K562 (cell line): ENCODE results near the gene SYPL2. TPM values are rescaled to one million over a fixed set of nuclear protein-coding genes. Genes with fewer than 3 reads are reported as not detected.

ENCODE experiments used
- BCOR ChIP-seq: fragments of 450-650 bp; IDR thresholded peaks from 2 replicates; pipeline ENCODE4 v1.6.1; 2016
- BHLHE40 ChIP-seq: IDR thresholded peaks from 2 replicates; pipeline ENCODE4 v1.6.1; 2011; ENCODE audit warnings: low read length, improper control_type of control experiment
- E2F6 ChIP-seq, 2 experiments: IDR thresholded peaks; 2 replicates each; pipeline ENCODE4 v1.6.1; 2011; ENCODE audit warnings: borderline replicate concordance in 1 of 2, control low read depth in 1 of 2, low read depth in 1 of 2, low read length in 1 of 2, mild to moderate bottlenecking in 1 of 2, mixed read lengths in 1 of 2, moderate library complexity in 1 of 2; ENCODE audit not compliant: insufficient read depth in 1 of 2, insufficient read length in 1 of 2, poor library complexity in 1 of 2, severe bottlenecking in 1 of 2; ENCODE audit errors: extremely low read depth in 1 of 2
- E2F8 ChIP-seq: fragments of 450-650 bp; IDR thresholded peaks from 2 replicates; pipeline ENCODE4 v1.7.1; 2018; ENCODE audit warnings: mild to moderate bottlenecking, low read depth; ENCODE audit not compliant: partially characterized antibody
- FOXM1 ChIP-seq, 2 experiments: fragments of 450-650 bp in 1 of 2; sonication (generic) in 1 of 2; formaldehyde crosslinking in 1 of 2; IDR thresholded peaks; 2 replicates each; pipeline versions ENCODE4 v1.6.1 to v1.9.0; 2017 to 2022; ENCODE audit warnings: low read depth in 2 of 2, mild to moderate bottlenecking in 2 of 2, missing genetic modification reagents in 1 of 2, moderate library complexity in 1 of 2
- MAZ ChIP-seq, 2 experiments: fragments of 450-650 bp in 1 of 2; sonication (generic) in 1 of 2; formaldehyde crosslinking; IDR thresholded peaks in 1 of 2; conservative IDR thresholded peaks in 1 of 2; 2 replicates each; pipeline versions ENCODE4 v1.4.0 to v1.5.0; 2020; ENCODE audit warnings: mild to moderate bottlenecking in 1 of 2, missing genetic modification reagents in 1 of 2
- PBX2 ChIP-seq, 2 experiments: IDR thresholded peaks in 1 of 2; conservative IDR thresholded peaks in 1 of 2; 2 replicates each; pipeline ENCODE4 v1.6.1; 2016; ENCODE audit warnings: low read depth in 2 of 2, mild to moderate bottlenecking in 1 of 2, missing compliant biosample characterization in 1 of 2, missing genetic modification characterization in 1 of 2, moderate library complexity in 1 of 2
- PHTF2 ChIP-seq: fragments of 250-450 bp; sonication (Bioruptor Pico); IDR thresholded peaks from 2 replicates; pipeline ENCODE4 v1.5.0; 2021; ENCODE audit warnings: mild to moderate bottlenecking
- TCF15 ChIP-seq: fragments of 250-450 bp; sonication (Bioruptor Pico); IDR thresholded peaks from 2 replicates; pipeline ENCODE4 v1.8.0; 2022; ENCODE audit warnings: moderate library complexity, mild to moderate bottlenecking, inconsistent platforms
- TEAD4 ChIP-seq, 2 experiments: sonication (generic) in 1 of 2; formaldehyde crosslinking in 1 of 2; IDR thresholded peaks; 2 replicates each; pipeline versions ENCODE4 v1.6.1 to v1.8.0; 2012 to 2022; ENCODE audit warnings: borderline replicate concordance in 1 of 2, inconsistent platforms in 1 of 2, low read length in 1 of 2, mild to moderate bottlenecking in 1 of 2, missing genetic modification reagents in 1 of 2
- polyA plus RNA-seq, 8 experiments: library from polyadenylated mRNA; depleted of rRNA in 4 of 8; stranded (reverse) in 5 of 8; unstranded in 3 of 8; fragments of >200 nt; fragmentation: Nextera tagmentation in 2 of 8; fragmentation: Illumina TruSeq in 1 of 8; extraction: Ambion mirVana in 2 of 8; extraction: Trizol in 1 of 8; gene quantifications; 2 replicates each; pipeline versions ENCODE4 v1.2.1 to v1.2.3, GENCODE V29; 2011 to 2014; ENCODE audit warnings: inconsistent platforms in 1 of 8, missing spikeins in 1 of 8
- total RNA-seq, 7 experiments: library from RNA; depleted of rRNA in 6 of 7; stranded (reverse); fragments of >200 nt in 6 of 7; fragmentation: Illumina TruSeq in 2 of 7; extraction: Trizol in 2 of 7; gene quantifications; 2 replicates each; pipeline versions ENCODE4 v1.2.1 to v1.2.3, GENCODE V29; 2011 to 2021; ENCODE audit warnings: low replicate concordance in 1 of 7
- TF ChIP-seq, protein P1 (sequence below): fragments of 450-650 bp; IDR thresholded peaks from 2 replicates; pipeline ENCODE4 v1.6.1; 2016; ENCODE audit warnings: mild to moderate bottlenecking
- TF ChIP-seq, protein P2 (sequence below): sonication (generic); formaldehyde crosslinking; IDR thresholded peaks from 2 replicates; pipeline ENCODE4 v1.8.1; 2023; ENCODE audit warnings: mild to moderate bottlenecking, missing genetic modification reagents, moderate library complexity

Gene SYPL2
- total and polyA plus RNA-seq, 9 of the 15 experiments (the other 6 are each of a cell fraction or from before 2014, with no cell fraction given): 0.03 to 0.20 (median 0.07) TPM; not detected in 2

- TF ChIP-seq, protein P1, sequence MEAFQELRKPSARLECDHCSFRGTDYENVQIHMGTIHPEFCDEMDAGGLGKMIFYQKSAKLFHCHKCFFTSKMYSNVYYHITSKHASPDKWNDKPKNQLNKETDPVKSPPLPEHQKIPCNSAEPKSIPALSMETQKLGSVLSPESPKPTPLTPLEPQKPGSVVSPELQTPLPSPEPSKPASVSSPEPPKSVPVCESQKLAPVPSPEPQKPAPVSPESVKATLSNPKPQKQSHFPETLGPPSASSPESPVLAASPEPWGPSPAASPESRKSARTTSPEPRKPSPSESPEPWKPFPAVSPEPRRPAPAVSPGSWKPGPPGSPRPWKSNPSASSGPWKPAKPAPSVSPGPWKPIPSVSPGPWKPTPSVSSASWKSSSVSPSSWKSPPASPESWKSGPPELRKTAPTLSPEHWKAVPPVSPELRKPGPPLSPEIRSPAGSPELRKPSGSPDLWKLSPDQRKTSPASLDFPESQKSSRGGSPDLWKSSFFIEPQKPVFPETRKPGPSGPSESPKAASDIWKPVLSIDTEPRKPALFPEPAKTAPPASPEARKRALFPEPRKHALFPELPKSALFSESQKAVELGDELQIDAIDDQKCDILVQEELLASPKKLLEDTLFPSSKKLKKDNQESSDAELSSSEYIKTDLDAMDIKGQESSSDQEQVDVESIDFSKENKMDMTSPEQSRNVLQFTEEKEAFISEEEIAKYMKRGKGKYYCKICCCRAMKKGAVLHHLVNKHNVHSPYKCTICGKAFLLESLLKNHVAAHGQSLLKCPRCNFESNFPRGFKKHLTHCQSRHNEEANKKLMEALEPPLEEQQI: no peak
- TF ChIP-seq E2F6 (IDR thresholded peaks at IDR 0.05; ENCODE audit: borderline replicate concordance in 1 of 2, extremely low read depth in 1 of 2, insufficient read depth in 1 of 2, insufficient read length in 1 of 2, low read depth in 1 of 2, low read length in 1 of 2, poor library complexity in 1 of 2, severe bottlenecking in 1 of 2): no peak
- no peak for TF ChIP-seq TCF15 (CRISPR knock-in tag)
- no peak for TF ChIP-seq TEAD4 (IDR thresholded peaks at IDR 0.05; ENCODE audit: low read length)
- TF ChIP-seq TEAD4 (CRISPR knock-in tag; IDR thresholded peaks at IDR 0.05; ENCODE audit: borderline replicate concordance): no peak
- TF ChIP-seq, protein P2, sequence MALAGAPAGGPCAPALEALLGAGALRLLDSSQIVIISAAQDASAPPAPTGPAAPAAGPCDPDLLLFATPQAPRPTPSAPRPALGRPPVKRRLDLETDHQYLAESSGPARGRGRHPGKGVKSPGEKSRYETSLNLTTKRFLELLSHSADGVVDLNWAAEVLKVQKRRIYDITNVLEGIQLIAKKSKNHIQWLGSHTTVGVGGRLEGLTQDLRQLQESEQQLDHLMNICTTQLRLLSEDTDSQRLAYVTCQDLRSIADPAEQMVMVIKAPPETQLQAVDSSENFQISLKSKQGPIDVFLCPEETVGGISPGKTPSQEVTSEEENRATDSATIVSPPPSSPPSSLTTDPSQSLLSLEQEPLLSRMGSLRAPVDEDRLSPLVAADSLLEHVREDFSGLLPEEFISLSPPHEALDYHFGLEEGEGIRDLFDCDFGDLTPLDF (CRISPR knock-in tag): no peak
- TF ChIP-seq BCOR: no peak
- TF ChIP-seq FOXM1 (IDR thresholded peaks at IDR 0.05; ENCODE audit: low read depth): no peak
- 0 out of 2 replicates have a peak, but pooled peaks have one; percentile 37 for TF ChIP-seq FOXM1 (CRISPR knock-in tag; IDR thresholded peaks at IDR 0.05; ENCODE audit: low read depth)
- no peak for TF ChIP-seq PHTF2
- peak; percentile 64 for TF ChIP-seq BHLHE40
- no peak for TF ChIP-seq E2F8
- TF ChIP-seq PBX2 (CRISPR knock-in tag; IDR thresholded peaks at IDR 0.05; ENCODE audit: low read depth): no peak
- TF ChIP-seq PBX2 (tag; conservative IDR thresholded peaks at IDR 0.05; ENCODE audit: low read depth): no peak
- peak in 1 of 2 experiments; percentile 39; a peak in 1 of 4 replicates for TF ChIP-seq MAZ (CRISPR knock-in tag; conservative IDR thresholded peaks at IDR 0.05 in 1 of 2, IDR thresholded peaks at IDR 0.05 in 1 of 2)
Measured at GRCh38 chr1:109478806-109479205, 12.5 kb downstream of the SYPL2 start (continued).
